ENCODE results near the gene COPS3.

DNA sequence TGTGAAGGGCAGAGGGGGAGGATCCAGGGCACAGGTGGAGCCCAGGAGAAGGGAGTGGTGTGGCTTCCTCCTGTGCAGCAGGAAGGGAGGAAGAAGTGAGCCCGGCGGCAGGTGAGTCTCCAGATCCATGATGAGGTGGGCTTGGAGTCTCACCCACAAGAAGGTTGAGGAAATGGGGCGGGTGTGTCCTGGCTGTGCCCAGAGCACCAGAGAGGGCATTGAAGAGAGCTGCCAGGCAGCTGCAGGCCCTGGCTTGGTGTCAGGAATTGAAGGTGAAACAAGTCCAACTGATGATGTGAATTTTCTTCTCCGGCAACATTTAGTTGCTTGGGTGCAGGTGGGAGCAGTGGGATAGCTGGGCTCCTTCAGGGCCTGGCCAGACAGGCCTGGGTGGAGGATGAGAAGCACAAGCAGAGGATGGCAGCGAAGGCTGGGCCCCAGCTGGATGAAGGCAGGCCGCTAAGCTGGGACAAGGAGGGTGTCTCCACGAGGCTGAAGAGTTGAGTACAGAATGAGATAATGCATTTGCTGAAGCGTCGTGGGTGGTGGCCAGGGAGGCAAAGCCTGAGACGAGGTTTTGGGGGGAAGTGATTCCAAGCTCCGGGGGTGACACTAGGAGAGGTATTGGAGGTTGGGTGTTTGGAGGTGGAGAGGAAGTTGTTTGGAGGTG is 40.4 kb upstream of the COPS3 start:
- TF ChIP-seq, protein P1, sequence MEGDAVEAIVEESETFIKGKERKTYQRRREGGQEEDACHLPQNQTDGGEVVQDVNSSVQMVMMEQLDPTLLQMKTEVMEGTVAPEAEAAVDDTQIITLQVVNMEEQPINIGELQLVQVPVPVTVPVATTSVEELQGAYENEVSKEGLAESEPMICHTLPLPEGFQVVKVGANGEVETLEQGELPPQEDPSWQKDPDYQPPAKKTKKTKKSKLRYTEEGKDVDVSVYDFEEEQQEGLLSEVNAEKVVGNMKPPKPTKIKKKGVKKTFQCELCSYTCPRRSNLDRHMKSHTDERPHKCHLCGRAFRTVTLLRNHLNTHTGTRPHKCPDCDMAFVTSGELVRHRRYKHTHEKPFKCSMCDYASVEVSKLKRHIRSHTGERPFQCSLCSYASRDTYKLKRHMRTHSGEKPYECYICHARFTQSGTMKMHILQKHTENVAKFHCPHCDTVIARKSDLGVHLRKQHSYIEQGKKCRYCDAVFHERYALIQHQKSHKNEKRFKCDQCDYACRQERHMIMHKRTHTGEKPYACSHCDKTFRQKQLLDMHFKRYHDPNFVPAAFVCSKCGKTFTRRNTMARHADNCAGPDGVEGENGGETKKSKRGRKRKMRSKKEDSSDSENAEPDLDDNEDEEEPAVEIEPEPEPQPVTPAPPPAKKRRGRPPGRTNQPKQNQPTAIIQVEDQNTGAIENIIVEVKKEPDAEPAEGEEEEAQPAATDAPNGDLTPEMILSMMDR (conservative IDR thresholded peaks at IDR 0.05; ENCODE audit: low read depth, low read length), result no peak
- TF ChIP-seq RAD21 (IDR thresholded peaks at IDR 0.05; ENCODE audit: low read length), result no peak
